Kidney epithelial cell (primary cell): Measurements from ENCODE around the gene DPH6. TPM values are rescaled to one million over a fixed set of nuclear protein-coding genes. Genes with fewer than 3 reads are reported as not detected.
A peak's percentile ranks its signal among the peaks of the same experiment; 100 is the strongest.

Experiments
- DNase-seq: peaks from one replicate; pipeline ENCODE4 v3.0.0-alpha.2; 2010; ENCODE audit warnings: low read depth
- H3K27me3 ChIP-seq: 2 replicates; pipeline ENCODE4 v1.6.0; 2011; ENCODE audit warnings: low read length; ENCODE audit not compliant: control insufficient read depth, insufficient read depth
- H3K36me3 ChIP-seq: 2 replicates; pipeline ENCODE4 v1.5.1; 2011; ENCODE audit warnings: low read length; ENCODE audit not compliant: control insufficient read depth, insufficient read depth
- H3K4me3 ChIP-seq: 2 replicates; pipeline ENCODE4 v1.5.1; 2011; ENCODE audit warnings: low read depth, mild to moderate bottlenecking, control low read depth, low read length
- total RNA-seq: library from RNA; depleted of rRNA; stranded (reverse); fragments of >200 nt; gene quantifications from 2 replicates; pipeline ENCODE4 v1.2.3, GENCODE V29; 2015
- TF ChIP-seq, protein P1 (sequence below): IDR thresholded peaks from 2 replicates; pipeline ENCODE4 v1.5.1; 2011; ENCODE audit warnings: mild to moderate bottlenecking, moderate library complexity, low read length, control low read depth, inconsistent platforms; ENCODE audit not compliant: insufficient read depth, poor library complexity, severe bottlenecking

Gene DPH6
- total RNA-seq, 1 donor from 2014 or later, result 13.5 TPM

DNA sequence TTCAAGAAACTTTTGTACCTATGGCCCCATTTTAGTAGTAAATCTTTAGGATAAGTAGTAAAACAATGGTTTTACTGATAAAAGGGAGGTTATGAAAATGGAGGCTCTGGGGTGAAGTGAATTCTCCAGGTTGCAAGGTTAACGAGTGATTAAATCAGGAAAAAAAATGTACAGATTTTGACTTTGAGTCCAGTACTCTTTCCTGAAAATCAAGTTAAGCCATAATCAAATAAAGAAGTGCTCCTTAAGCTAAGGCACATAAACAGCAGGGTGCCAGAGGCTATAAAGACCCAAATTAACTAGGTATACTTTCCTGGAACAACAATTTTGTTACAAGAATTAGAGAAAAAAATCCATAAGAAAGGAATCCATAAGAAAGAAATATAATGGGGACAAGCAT lies 114.7 kb downstream of the DPH6 start:
- DNase-seq, result no peak
- H3K36me3 ChIP-seq, result no peaks in the 10 kb centered on the region
- H3K4me3 ChIP-seq, result no peak overlapping the region
- TF ChIP-seq, protein P1, sequence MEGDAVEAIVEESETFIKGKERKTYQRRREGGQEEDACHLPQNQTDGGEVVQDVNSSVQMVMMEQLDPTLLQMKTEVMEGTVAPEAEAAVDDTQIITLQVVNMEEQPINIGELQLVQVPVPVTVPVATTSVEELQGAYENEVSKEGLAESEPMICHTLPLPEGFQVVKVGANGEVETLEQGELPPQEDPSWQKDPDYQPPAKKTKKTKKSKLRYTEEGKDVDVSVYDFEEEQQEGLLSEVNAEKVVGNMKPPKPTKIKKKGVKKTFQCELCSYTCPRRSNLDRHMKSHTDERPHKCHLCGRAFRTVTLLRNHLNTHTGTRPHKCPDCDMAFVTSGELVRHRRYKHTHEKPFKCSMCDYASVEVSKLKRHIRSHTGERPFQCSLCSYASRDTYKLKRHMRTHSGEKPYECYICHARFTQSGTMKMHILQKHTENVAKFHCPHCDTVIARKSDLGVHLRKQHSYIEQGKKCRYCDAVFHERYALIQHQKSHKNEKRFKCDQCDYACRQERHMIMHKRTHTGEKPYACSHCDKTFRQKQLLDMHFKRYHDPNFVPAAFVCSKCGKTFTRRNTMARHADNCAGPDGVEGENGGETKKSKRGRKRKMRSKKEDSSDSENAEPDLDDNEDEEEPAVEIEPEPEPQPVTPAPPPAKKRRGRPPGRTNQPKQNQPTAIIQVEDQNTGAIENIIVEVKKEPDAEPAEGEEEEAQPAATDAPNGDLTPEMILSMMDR, result no peak
- no peaks in the 10 kb centered on the region for H3K27me3 ChIP-seq

DNA sequence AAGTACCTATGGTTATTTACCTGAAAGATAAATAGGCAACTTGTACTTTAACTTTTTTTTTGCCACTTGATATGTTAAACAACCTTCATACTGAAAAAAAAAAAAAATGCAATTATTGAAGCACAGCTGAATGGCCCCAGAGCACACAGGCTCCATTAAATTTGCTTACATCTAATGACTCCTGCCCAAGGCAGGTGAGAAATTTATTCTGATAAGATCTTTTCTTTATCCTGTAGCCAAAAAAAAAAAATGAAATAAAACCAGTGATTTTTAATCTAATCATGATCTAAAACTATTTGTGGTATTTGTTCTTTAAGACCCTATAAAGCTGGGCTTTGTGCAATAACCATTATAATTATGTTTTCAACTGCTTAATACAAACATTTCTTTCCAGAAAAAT lies 115.7 kb downstream of the DPH6 start:
- Histone ChIP-seq H3K36me3 (no peaks in the 10 kb centered on the region), H3K4me3 (no peak overlapping the region), H3K27me3 (no peaks in the 10 kb centered on the region)
- TF ChIP-seq, protein P1, result no peak
- DNase-seq, result no peak

DNA sequence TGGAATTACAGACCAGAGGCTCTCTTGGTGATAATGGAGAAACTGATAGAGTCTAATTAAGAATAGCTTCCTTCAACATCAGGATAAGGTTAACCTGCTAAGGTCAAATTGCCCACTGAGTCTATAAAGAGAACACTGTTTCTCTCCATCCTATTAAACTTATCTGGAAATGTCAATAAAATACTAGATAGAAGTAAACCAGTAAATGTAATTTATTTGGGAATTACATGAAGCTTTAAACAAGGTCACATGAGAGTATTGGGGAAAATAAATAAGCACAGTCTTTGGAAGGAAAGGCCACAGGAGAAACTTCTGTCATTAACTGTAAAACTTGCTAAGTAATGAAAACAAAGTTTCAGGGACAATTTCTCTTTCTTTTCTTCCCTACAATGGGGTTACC lies 118.5 kb downstream of the DPH6 start:
- Histone ChIP-seq H3K36me3 (no peaks in the 10 kb centered on the region), H3K27me3 (no peaks in the 10 kb centered on the region), H3K4me3 (no peak overlapping the region)
- DNase-seq, result no peak
- TF ChIP-seq, protein P1, result no peak

DNA sequence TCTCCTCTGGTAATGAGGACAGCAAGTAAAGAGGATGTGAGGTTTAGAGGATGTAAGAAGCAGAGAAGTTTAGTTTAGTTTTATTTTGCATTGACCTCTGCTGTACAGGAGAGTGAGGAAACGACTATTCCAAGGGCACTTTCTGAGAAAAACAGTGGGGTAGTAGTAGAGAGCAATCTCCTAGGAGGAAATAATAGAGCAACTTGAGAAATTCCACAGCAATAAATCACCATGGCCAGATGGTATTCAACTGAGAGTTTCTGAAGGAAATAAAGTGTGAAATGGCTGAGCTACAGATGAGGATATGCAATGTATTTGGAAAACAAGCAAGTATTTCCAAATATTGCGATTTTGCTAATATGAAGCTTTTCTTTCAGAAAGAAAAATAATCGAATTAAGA lies 118.9 kb downstream of the DPH6 start:
- Histone ChIP-seq H3K36me3 (no peaks in the 10 kb centered on the region), H3K4me3 (no peak overlapping the region), H3K27me3 (no peaks in the 10 kb centered on the region)
- DNase-seq, result peak; percentile 44
- TF ChIP-seq, protein P1, result no peak

DNA sequence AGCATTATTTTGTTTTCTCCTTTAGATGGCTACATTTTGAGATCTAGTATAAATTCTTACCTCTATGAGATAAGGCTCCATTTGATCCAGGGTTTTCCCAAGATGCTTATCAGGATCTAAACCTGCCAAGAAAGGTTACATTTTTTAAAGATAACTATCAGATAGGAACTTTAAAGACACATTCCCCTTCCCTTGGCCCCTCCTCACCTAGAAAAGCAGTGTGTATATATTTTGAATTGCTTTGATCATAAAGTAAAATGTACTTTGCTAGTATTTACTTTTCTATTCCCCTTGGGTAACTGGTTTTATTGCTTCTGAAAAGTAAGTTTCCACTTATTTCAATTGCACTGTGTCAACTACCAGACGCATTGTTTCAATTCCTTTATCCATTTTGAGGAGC lies 135.2 kb downstream of the DPH6 start:
- Histone ChIP-seq H3K4me3 (no peak overlapping the region), H3K36me3 (no peaks in the 10 kb centered on the region), H3K27me3 (no peaks in the 10 kb centered on the region)
- TF ChIP-seq, protein P1, result no peak
- no peak for DNase-seq

DNA sequence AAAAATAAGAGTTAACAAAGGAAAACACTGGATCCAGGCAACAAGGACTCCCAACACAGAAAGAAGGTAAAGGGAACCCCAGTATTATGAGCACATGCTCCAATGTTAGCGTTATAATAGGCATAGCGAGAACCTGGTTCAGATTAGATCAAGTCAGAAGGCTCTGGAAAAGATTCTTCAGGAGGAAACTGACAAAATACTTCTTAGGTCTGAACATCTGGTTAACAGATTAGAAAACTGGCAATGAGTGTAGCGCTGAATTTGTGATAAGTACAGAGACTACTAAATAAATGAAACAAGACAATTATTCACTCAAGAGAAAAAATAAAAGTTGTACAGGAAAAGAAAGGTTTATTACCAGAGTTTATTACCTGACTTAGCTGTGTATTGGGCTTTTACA lies 146.1 kb downstream of the DPH6 start:
- Histone ChIP-seq H3K36me3 (no peaks in the 10 kb centered on the region), H3K27me3 (no peaks in the 10 kb centered on the region), H3K4me3 (no peak overlapping the region)
- TF ChIP-seq, protein P1, result no peak
- no peak for DNase-seq
